Fibroblast of skin of scalp (primary cell): ENCODE data around the gene SRRM5.
"Not testable (repeated sequence)": the region's sequence is repeated elsewhere in the genome, so short reads cannot be mapped to it uniquely, and the experiment has no call there.

Source experiments
- DNase-seq: peaks from one replicate; pipeline ENCODE4 v3.0.0-alpha.2; 2013

Gene SRRM5

GRCh38 chr19:43638995-43639518 is 27.2 kb downstream of the SRRM5 start:
- DNase-seq: no peak

- no peak for DNase-seq
These were observed 27.9 kb downstream of the SRRM5 start, which contains the start of gene CADM4 for GRCh38 chr19:43639519-43640423. TSS of gene CADM4 (minus strand) at chr19:43639850. CDS start at chr19:43639790, 60 bp downstream.

- DNase-seq: no peak
These were observed 28.5 kb downstream of the SRRM5 start for GRCh38 chr19:43640424-43640757.

- DNase-seq: no peak
These were observed 29.4 kb downstream of the SRRM5 start for GRCh38 chr19:43641333-43641732.

GRCh38 chr19:43642531-43642930 is 30.6 kb downstream of the SRRM5 start:
- no peak for DNase-seq

- no peak for DNase-seq
These were observed 31.4 kb downstream of the SRRM5 start for GRCh38 chr19:43643326-43643725.

GRCh38 chr19:43644181-43644580 is 32.3 kb downstream of the SRRM5 start:
- no peak for DNase-seq

GRCh38 chr19:43648633-43649032 is 36.7 kb downstream of the SRRM5 start:
- no peak for DNase-seq

GRCh38 chr19:43649514-43649913 is 37.6 kb downstream of the SRRM5 start:
- no peak for DNase-seq

GRCh38 chr19:43650276-43650675 is 38.4 kb downstream of the SRRM5 start:
- DNase-seq: not testable (repeated sequence)

GRCh38 chr19:43651758-43652545 is 40.1 kb downstream of the SRRM5 start:
- DNase-seq: peak; percentile 62

- DNase-seq: no peak
These were observed 40.6 kb downstream of the SRRM5 start for GRCh38 chr19:43652546-43652874.

GRCh38 chr19:43656436-43656835 is 44.5 kb downstream of the SRRM5 start:
- DNase-seq: no peak

- DNase-seq: no peak
These were observed 46.1 kb downstream of the SRRM5 start for GRCh38 chr19:43658001-43658400.

GRCh38 chr19:43658494-43658893 is 46.6 kb downstream of the SRRM5 start:
- DNase-seq: no peak

GRCh38 chr19:43660301-43660970 is 48.5 kb downstream of the SRRM5 start:
- DNase-seq: no peak

GRCh38 chr19:43660971-43661360 is 49.1 kb downstream of the SRRM5 start:
- no peak for DNase-seq

- peak; percentile 12 for DNase-seq
These were observed 50.6 kb downstream of the SRRM5 start for GRCh38 chr19:43662487-43662886.

- no peak for DNase-seq
These were observed 52.1 kb downstream of the SRRM5 start for GRCh38 chr19:43664018-43664417.
